ENCODE results near the gene ZNF672. TPM values are rescaled to one million over a fixed set of nuclear protein-coding genes. Genes with fewer than 3 reads are reported as not detected.

Gene ZNF672
- total RNA-seq, 4 donors from 2014 or later = 22.4 to 38.4 (median 31.8) TPM

DNA sequence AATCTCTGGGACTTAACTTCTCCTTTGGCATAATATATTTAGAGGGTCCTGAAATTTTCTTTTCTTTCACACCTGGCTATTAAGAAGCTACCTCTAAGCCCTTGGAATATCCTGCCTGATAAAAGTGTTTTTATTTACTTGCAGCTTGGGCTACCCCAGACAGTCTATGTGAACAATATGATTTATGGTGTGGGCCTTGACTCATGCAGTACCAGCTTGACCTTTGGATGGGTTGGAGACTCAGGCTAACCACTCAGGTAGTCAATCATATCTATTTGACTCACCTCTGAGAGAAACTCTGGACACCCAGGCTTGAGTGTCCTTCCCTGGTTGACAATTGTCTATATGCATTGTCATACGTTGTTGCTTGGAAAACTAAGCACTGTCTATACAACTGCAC, 54.6 kb downstream of the ZNF672 start:
- Histone ChIP-seq H3K9me3 (no peaks in the 10 kb centered on the region), H3K4me3 (no peak overlapping the region), H3K27me3 (peaks cover 0 to 8% of the 10 kb centered on the region in 2 donors), H3K36me3 (no peaks in the 10 kb centered on the region), H3K27ac (no peak overlapping the region), H3K4me1 (no peaks in the 10 kb centered on the region)
- no peak for DNase-seq (ENCODE audit: low spot score in 2 of 2)
- WGBS, 2 donors = 76 to 82% methylated on average over 1 of the region's 1 CpG
- TF ChIP-seq EP300 (IDR thresholded peaks at IDR 0.05) (no peak), POLR2A (IDR thresholded peaks at IDR 0.05) (no peak)
- TF ChIP-seq, protein P1, sequence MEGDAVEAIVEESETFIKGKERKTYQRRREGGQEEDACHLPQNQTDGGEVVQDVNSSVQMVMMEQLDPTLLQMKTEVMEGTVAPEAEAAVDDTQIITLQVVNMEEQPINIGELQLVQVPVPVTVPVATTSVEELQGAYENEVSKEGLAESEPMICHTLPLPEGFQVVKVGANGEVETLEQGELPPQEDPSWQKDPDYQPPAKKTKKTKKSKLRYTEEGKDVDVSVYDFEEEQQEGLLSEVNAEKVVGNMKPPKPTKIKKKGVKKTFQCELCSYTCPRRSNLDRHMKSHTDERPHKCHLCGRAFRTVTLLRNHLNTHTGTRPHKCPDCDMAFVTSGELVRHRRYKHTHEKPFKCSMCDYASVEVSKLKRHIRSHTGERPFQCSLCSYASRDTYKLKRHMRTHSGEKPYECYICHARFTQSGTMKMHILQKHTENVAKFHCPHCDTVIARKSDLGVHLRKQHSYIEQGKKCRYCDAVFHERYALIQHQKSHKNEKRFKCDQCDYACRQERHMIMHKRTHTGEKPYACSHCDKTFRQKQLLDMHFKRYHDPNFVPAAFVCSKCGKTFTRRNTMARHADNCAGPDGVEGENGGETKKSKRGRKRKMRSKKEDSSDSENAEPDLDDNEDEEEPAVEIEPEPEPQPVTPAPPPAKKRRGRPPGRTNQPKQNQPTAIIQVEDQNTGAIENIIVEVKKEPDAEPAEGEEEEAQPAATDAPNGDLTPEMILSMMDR (IDR thresholded peaks at IDR 0.05) = no peak

DNA sequence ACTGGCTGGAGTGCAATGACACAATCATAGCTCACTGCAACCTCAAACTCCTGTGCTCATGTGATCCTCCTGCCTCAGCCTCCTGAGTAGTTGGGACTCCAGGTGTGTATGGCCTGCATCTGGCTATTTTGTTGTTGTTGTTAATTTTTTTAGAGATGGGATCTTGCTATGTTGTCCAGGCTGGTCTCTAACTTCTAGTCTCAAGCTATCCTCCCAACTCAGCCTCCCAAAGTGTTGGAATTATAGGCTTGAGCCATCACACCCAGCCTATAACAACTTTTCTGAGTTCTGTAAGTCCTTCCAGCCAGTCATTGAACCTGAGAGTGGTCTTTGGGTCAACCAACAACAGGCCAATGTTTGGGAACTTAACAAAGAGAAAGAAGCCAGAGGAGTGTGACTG, 56.8 kb downstream of the ZNF672 start:
- no peaks in the 10 kb centered on the region for H3K9me3 ChIP-seq
- no peaks in the 10 kb centered on the region for H3K36me3 ChIP-seq
- H3K27me3 ChIP-seq = peaks cover 0 to 22% of the 10 kb centered on the region in 2 donors
- no peak overlapping the region for H3K4me3 ChIP-seq
- no peak for TF ChIP-seq EP300 (IDR thresholded peaks at IDR 0.05)
- TF ChIP-seq, protein P1 (IDR thresholded peaks at IDR 0.05) = no peak
- TF ChIP-seq POLR2A (IDR thresholded peaks at IDR 0.05) = no peak
- H3K4me1 ChIP-seq = no peaks in the 10 kb centered on the region
- no peak for DNase-seq (ENCODE audit: low spot score in 2 of 2)
- H3K27ac ChIP-seq = no peak overlapping the region

DNA sequence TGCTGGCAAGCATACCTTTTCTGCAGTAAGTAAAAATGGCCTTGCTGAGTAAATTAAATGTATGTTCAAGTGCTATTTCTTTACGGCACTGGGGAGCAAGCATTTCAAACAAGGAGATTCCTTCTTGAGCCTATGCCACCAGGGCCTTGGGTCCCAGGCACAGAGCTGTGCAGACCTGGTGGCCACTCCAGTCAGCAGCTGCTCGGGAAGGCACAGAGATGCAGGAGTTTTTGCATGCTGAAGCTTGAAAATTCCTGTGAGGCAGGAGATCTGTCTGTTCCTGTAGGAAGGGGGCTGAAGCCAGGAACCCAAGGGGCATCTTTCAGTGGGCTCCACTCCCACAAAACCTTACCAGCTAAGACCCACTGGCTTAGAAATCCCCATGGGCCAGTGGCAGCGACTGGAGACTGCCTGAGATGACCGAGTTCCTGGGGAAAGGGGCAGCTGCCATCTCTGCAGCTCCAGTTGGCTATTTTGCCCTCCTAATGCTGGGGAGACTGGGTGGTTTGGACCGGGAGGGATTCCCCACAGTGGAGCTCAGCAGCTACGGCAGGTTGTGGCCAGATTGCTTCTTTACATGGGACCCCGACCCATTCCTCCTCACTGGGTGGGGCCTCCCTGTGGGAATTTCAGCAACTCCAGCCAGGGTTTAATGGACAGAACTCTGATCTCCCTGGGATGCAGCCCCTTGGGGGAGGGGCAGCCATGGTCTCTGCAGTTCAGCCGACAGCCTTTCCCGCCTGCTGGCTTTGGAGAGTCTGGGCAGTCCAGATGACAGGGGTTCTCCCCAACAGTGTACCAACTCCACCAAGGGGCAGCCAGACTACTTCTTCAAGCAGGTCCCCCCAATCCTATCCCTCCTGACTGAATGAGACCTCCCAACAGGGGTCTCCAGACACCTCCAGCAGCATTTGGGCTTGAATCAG, 59.7 kb downstream of the ZNF672 start:
- Histone ChIP-seq H3K4me1 (no peaks in the 10 kb centered on the region), H3K4me3 (no peak overlapping the region), H3K9me3 (no peaks in the 10 kb centered on the region), H3K27me3 (peaks cover 0 to 23% of the 10 kb centered on the region in 2 donors), H3K36me3 (no peaks in the 10 kb centered on the region), H3K27ac (no peak overlapping the region)
- 60 to 79% methylated on average over 7 to 9 of the region's 9 CpGs for WGBS, 2 donors
- no peak for TF ChIP-seq EP300 (IDR thresholded peaks at IDR 0.05)
- no peak for TF ChIP-seq POLR2A (IDR thresholded peaks at IDR 0.05)
- TF ChIP-seq, protein P1 (IDR thresholded peaks at IDR 0.05) = no peak
- DNase-seq (ENCODE audit: low spot score in 2 of 2) = no peak

Small RNA genes lying within 50 kb of the gene (small RNA-seq; reads per million reads assigned to genes)
- gene MIR3124 = not detected

Other genes starting within 250 kb of the ZNF672 start
- not detected for gene OR2T10, start 240.5 kb upstream of the ZNF672 start, total RNA-seq
- gene OR2T11, start 203.1 kb upstream of the ZNF672 start, total RNA-seq = not detected
- not detected for gene OR2T35, start 192.9 kb upstream of the ZNF672 start, total RNA-seq
- not detected for gene OR2T27, start 182.7 kb upstream of the ZNF672 start, total RNA-seq
- not detected for gene OR14I1, start 135.5 kb upstream of the ZNF672 start, total RNA-seq
- not detected for gene LYPD8, start 82.5 kb upstream of the ZNF672 start, total RNA-seq
- 10 to 100 TPM; 16.8 to 24.6 (median 21.7) TPM for gene SH3BP5L, start 12.3 kb upstream of the ZNF672 start, total RNA-seq
- gene ZNF692, start 20.9 kb downstream of the ZNF672 start, total RNA-seq = 100 to 1,000 TPM in 1 of 4 donors, 10 to 100 TPM in 3; 40.8 to 118 (median 68.5) TPM
- gene PGBD2, start 68.0 kb downstream of the ZNF672 start, total RNA-seq = 1 to 10 TPM; 3.3 to 7.3 (median 5.4) TPM